Endothelial cell of umbilical vein (primary cell): Measurements from ENCODE around the gene PRPF40A. TPM values are rescaled to one million over a fixed set of nuclear protein-coding genes. Genes with fewer than 3 reads are reported as not detected.

ENCODE experiments used
- BruUV-seq: library from RNA; stranded (reverse); fragments of 400-500 nt; replicated peaks from 2 replicates; lab custom pipeline; 2021; lab: Mats Ljungman, UMichigan
- CTCF ChIA-PET: fragments of 300-600, 350-600 bp; sonication (Branson Sonifier 250); formaldehyde crosslinking; loops from one replicate; lab custom pipeline; 2021; ENCODE audit warnings: antibody characterized with exemption, inconsistent platforms; lab: Charles Lee
- POLR2A ChIA-PET: fragments of 300-600, 350-600 bp; sonication (Branson Sonifier 250); formaldehyde crosslinking; loops from one replicate; lab custom pipeline; 2021; ENCODE audit warnings: antibody characterized with exemption, inconsistent platforms; lab: Charles Lee
- DNase-seq: peaks from one replicate; pipeline ENCODE4 v3.0.0-alpha.2; 2011; ENCODE audit warnings: low read depth, low spot score
- FAIRE-seq: peaks from 2 replicates; lab custom pipeline; 2011; peaks lifted over from hg19 to GRCh38; lab: Jason Lieb, UNC
- H2AFZ ChIP-seq: 2 replicates; pipeline ENCODE4 v1.6.0; 2012; ENCODE audit warnings: low read depth, low read length, control low read depth, inconsistent platforms
- H3K27ac ChIP-seq: 2 replicates; pipeline ENCODE4 v1.5.1; 2011; ENCODE audit warnings: low read depth, mild to moderate bottlenecking, control low read depth, low read length, moderate library complexity; ENCODE audit not compliant: insufficient read depth
- H3K27me3 ChIP-seq, 2 experiments: 2 replicates each; pipeline versions ENCODE4 v1.6.0 to v1.6.1; 2011; ENCODE audit warnings: low read length in 2 of 2, mixed read lengths in 1 of 2; ENCODE audit not compliant: control insufficient read depth in 2 of 2, insufficient read depth in 2 of 2
- H3K36me3 ChIP-seq, 2 experiments: 2 replicates in 1 of 2; 3 replicates in 1 of 2; pipeline ENCODE4 v1.5.1; 2011; ENCODE audit warnings: low read length in 2 of 2, mild to moderate bottlenecking in 1 of 2, moderate library complexity in 1 of 2; ENCODE audit not compliant: control insufficient read depth in 2 of 2, insufficient read depth in 2 of 2; ENCODE audit errors: extremely low read depth in 1 of 2
- H3K4me1 ChIP-seq: 3 replicates; pipeline ENCODE4 v1.5.1; 2011; ENCODE audit warnings: mild to moderate bottlenecking, low read length; ENCODE audit not compliant: control insufficient read depth, insufficient read depth; ENCODE audit errors: extremely low read depth
- H3K4me2 ChIP-seq: 2 replicates; pipeline ENCODE4 v1.6.1; 2011; ENCODE audit warnings: low read length, control low read depth, mixed read lengths; ENCODE audit not compliant: insufficient read depth
- H3K4me3 ChIP-seq, 3 experiments: fragments of 200-600 bp in 1 of 3; sonication (generic), shearing (Covaris generic) in 1 of 3; replicated peaks in 1 of 3; 2 replicates each; pipeline ENCODE4 v1.5.1; 2011 to 2016; ENCODE audit warnings: control low read depth in 3 of 3, low read length in 3 of 3, mild to moderate bottlenecking in 2 of 3, inconsistent platforms in 1 of 3, low read depth in 1 of 3, moderate library complexity in 1 of 3; ENCODE audit not compliant: insufficient read depth in 1 of 3
- H3K79me2 ChIP-seq: 2 replicates; pipeline ENCODE4 v1.6.0; 2012; ENCODE audit warnings: low read length, inconsistent platforms; ENCODE audit not compliant: control insufficient read depth, insufficient read depth
- H3K9ac ChIP-seq: replicated peaks from 2 replicates; pipeline ENCODE3; 2011; ENCODE audit warnings: low read length, control low read depth; ENCODE audit not compliant: insufficient read depth; ENCODE audit errors: extremely low read depth
- H3K9me1 ChIP-seq: replicated peaks from 3 replicates; pipeline ENCODE4 v1.6.0; 2011; ENCODE audit warnings: mild to moderate bottlenecking, low read length; ENCODE audit not compliant: control insufficient read depth, insufficient read depth; ENCODE audit errors: extremely low read depth
- H3K9me3 ChIP-seq: replicated peaks from 2 replicates; pipeline ENCODE4 v1.5.1; 2012; ENCODE audit warnings: low read length, inconsistent platforms; ENCODE audit not compliant: control insufficient read depth, insufficient read depth
- H4K20me1 ChIP-seq: replicated peaks from 2 replicates; pipeline ENCODE3; 2011; ENCODE audit warnings: mild to moderate bottlenecking, low read length; ENCODE audit not compliant: control insufficient read depth, insufficient read depth; ENCODE audit errors: extremely low read depth
- CTCF ChIP-seq, 2 donors: IDR thresholded peaks; 1 replicate in 1 of 2; 2 replicates in 1 of 2; pipeline ENCODE4 v1.5.1; 2011; ENCODE audit warnings: low read length in 2 of 2, mild to moderate bottlenecking in 2 of 2, moderate library complexity in 2 of 2, control low read depth in 1 of 2, inconsistent platforms in 1 of 2, low read depth in 1 of 2; ENCODE audit not compliant: insufficient read depth in 1 of 2; ENCODE audit errors: extremely low read depth in 1 of 2
- EZH2 ChIP-seq: IDR thresholded peaks from 2 replicates; pipeline ENCODE4 v1.6.1; 2012; ENCODE audit warnings: borderline replicate concordance, low read depth, mild to moderate bottlenecking, moderate library complexity, low read length, inconsistent platforms; ENCODE audit not compliant: severe bottlenecking
- GATA2 ChIP-seq: IDR thresholded peaks from 2 replicates; pipeline ENCODE4 v1.7.0; 2011; ENCODE audit warnings: low read depth, mild to moderate bottlenecking, moderate library complexity, mixed read lengths, low read length; ENCODE audit not compliant: insufficient read length, insufficient read depth
- JUN ChIP-seq: IDR thresholded peaks from 2 replicates; pipeline ENCODE4 v1.6.1; 2011; ENCODE audit warnings: borderline replicate concordance, low read depth; ENCODE audit not compliant: insufficient read length, insufficient read depth
- MAX ChIP-seq: IDR thresholded peaks from 2 replicates; pipeline ENCODE4 v1.6.1; 2011; ENCODE audit not compliant: insufficient read depth, insufficient read length
- MYC ChIP-seq: IDR thresholded peaks from one replicate; pipeline ENCODE4 v1.6.1; 2011; ENCODE audit warnings: mild to moderate bottlenecking, low read depth, low read length
- POLR2A ChIP-seq: IDR thresholded peaks from 2 replicates; pipeline ENCODE4 v1.6.1; 2012; ENCODE audit warnings: low read depth, mild to moderate bottlenecking, control low read depth, low read length
- POLR2AphosphoS5 ChIP-seq: IDR thresholded peaks from 2 replicates; pipeline ENCODE4 v1.6.1; 2012; ENCODE audit warnings: low read depth, mild to moderate bottlenecking, control low read depth, low read length, moderate library complexity; ENCODE audit not compliant: insufficient read depth
- dilution Hi-C: fragments of 300-500 bp; cut with MboI; formaldehyde crosslinking; loops from one replicate; pipeline ENCODE4 v1.15.0; 2019; ENCODE audit warnings: low sequenced_read_pairs; ENCODE audit not compliant: extremely low pct_ligation_motif_present
- intact Hi-C: fragments of 100-400 bp; cut with micrococcal nuclease; formaldehyde crosslinking; loops from one replicate; pipeline ENCODE4 v1.10.0; 2022
- polyA plus RNA-seq, 4 experiments: library from polyadenylated mRNA; depleted of rRNA in 3 of 4; stranded (reverse) in 3 of 4; unstranded in 1 of 4; fragments of >200 nt; gene quantifications; 2 replicates each; pipeline versions ENCODE4 v1.2.1 to v1.2.3, GENCODE V29; 2011 to 2012; ENCODE audit warnings: missing spikeins in 1 of 4
- total RNA-seq: library from RNA; stranded (reverse); gene quantifications from 2 replicates; pipeline ENCODE4 v1.2.3, GENCODE V29; 2021

PRPF40A gene
- total and polyA plus RNA-seq, 2 donors (not counting 3 experiments of a cell fraction or from before 2014, with no cell fraction given) = 58.2 to 123 TPM

- Histone ChIP-seq H4K20me1 (no peaks in the 10 kb centered on the region), H3K27ac (no peak overlapping the region), H2AFZ (no peak overlapping the region), H3K4me1 (peaks cover 5% of the 10 kb centered on the region), H3K9ac (no peak overlapping the region), H3K4me2 (no peak overlapping the region), H3K9me1 (no peaks in the 10 kb centered on the region), H3K79me2 (no peaks in the 10 kb centered on the region), H3K27me3 (no peaks in the 10 kb centered on the region), H3K4me3 (no peak overlapping the region), H3K36me3 (peaks cover 4 to 18% of the 10 kb centered on the region in 2 experiments), H3K9me3 (no peaks in the 10 kb centered on the region)
- intact Hi-C loops (no loop called here), dilution Hi-C loops (no loop called here)
- DNase-seq (no peak), FAIRE-seq (no peak)
- BruUV-seq = no TSS peak
- TF ChIP-seq CTCF (IDR thresholded peaks at IDR 0.05; ENCODE audit: extremely low read depth in 1 of 2, insufficient read depth in 1 of 2, low read depth in 1 of 2, low read length in 2 of 2) (no peak), MAX (no peak), POLR2A (no peak), GATA2 (no peak), MYC (no peak), JUN (no peak), POLR2AphosphoS5 (no peak), EZH2 (no peak)
- ChIA-PET POLR2A (no interaction called here), CTCF (interaction anchor here (0.8 to 1.2 kb wide), 4 partner anchors 8 to 461 kb away, joined by 3 to 4 read pairs (median 3); no protein-coding TSS in a partner anchor)
These were observed 72.9 kb downstream of the PRPF40A start for GRCh38 chr2:152644189-152644873.
